HG03139 (cell line): ENCODE data around the gene CCSER2.
"Not testable (repeated sequence)": the region's sequence is repeated elsewhere in the genome, so short reads cannot be mapped to it uniquely, and the experiment has no call there.

Experiments used
- ATAC-seq: cut with Tn5 transposase; IDR thresholded peaks from one replicate; pipeline ENCODE4 v1.9.1; 2021; ENCODE audit not compliant: unreplicated experiment

CCSER2 gene

GRCh38 chr10:84432891-84433290 lies 104.5 kb downstream of the CCSER2 start:
- ATAC-seq = no peak

- no peak for ATAC-seq
Measured at GRCh38 chr10:84440781-84441180, 112.4 kb downstream of the CCSER2 start.

- no peak for ATAC-seq
Measured at GRCh38 chr10:84447701-84448400, 119.5 kb downstream of the CCSER2 start.

DNA sequence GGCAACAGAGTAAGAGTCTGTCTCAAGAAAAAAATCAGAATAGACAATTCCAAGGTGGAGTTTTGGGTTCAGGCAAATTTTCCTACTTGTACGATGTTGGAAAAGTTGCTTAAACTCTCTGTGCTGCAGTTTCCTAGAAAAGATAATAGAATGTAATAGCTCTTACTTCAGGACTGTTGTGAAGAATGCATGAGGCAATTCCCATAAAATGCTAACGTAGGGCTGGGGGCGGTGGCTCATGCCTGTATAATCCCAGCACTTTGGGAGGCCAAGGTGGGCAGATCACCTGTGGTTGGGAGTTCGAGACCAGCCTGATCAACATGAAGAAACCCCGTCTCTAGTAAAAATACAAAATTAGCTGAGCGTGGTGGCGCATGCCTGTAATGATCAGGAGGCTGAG lies 121.0 kb downstream of the CCSER2 start:
- not testable (repeated sequence) for ATAC-seq

DNA sequence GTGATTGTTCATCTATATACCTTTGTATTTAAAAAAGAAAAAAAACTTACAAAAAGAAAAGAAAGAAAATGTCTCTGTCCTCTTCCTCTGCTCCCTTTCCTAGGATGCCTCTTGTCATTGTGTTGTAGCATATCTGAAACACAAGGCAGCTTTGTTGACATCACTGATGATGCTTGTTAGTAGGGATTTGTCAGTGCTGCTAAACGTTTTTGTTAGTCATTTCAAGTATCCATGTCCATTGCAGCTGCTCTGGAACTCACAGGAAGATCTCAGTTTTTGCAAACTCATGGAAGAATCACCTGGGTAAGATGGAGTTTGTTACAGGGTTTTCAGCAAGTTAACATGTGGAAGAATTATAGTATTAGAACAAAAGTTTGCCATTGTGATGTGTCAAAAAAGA lies 123.6 kb downstream of the CCSER2 start:
- no peak for ATAC-seq

GRCh38 chr10:84453303-84453702 lies 124.9 kb downstream of the CCSER2 start:
- no peak for ATAC-seq

DNA sequence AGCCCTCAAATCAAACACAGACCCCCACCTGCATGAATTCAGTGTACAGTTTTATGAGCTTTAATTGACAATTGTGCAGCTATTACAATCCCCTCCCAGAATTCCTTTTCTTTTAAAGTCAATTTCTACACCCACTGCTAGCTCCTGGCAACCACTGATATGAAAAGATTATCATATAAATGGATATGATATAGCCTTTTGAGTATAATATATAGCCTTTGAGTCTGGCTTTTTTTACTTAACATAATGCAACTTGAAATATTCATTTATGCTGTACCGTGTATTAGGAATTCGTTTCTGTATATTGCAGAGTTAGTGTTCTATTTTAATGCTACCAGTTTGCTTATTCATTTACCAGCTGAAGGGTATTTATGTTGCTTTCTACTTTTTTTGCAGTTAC lies 127.7 kb downstream of the CCSER2 start:
- ATAC-seq = no peak

GRCh38 chr10:84460520-84460919 lies 132.1 kb downstream of the CCSER2 start:
- ATAC-seq = no peak

DNA sequence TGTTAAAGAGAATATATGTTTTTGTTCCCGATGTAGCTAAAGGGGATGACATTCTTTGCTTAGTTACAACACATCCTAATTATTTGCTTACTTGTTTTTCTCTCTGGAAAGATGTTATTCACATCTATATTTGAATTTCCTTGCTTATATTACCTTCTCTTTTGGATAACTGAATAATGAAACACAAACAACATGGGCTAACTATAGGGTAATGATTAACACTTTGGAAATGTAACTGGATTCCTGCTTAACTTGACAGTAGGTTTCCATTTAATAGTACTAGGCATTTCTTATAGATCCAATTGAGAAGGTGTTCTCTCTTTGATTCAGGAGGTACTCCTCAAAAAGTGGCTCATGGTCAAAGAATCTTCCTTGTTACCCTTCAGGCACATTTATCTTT lies 141.1 kb downstream of the CCSER2 start:
- ATAC-seq = no peak

DNA sequence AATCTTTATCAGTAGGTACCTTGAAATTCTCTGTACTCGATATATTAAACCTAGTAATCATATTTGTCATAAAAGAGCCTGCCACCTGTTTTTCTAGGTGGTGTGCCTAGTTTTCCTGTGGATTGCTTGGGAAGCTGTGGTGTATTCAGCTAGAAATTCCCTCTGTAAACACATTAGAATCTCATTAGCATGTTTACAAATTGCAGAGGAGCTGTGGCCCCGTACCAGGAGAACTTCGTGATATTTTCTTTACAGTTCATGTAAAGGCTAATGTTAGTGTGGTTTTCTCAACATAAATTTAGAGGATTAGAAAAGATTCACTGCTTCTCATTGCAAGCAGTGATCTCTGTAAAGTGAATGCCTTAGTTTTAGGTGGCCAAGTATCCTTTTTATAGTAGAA lies 144.7 kb downstream of the CCSER2 start:
- no peak for ATAC-seq

- ATAC-seq = no peak
Measured at GRCh38 chr10:84477398-84478128, 149.2 kb downstream of the CCSER2 start.

DNA sequence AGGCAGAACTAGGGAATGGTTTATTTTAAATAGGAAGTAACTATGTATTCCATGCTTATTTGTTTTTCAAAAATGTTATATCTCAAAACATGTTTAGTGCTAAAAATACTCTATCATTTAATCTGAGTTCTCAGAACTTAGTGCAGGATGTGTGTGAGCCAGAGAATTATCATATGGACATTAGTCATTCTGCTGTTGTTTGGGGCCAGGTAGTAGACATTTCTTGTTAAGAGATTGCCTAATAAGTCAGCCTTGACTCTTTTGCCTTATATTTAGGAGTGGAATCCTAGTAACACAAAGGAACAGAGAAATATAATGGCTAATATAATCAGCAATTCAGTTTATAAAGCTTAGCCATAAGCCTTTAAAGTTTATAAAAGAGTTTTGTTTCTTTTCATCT lies 149.8 kb downstream of the CCSER2 start:
- no peak for ATAC-seq

DNA sequence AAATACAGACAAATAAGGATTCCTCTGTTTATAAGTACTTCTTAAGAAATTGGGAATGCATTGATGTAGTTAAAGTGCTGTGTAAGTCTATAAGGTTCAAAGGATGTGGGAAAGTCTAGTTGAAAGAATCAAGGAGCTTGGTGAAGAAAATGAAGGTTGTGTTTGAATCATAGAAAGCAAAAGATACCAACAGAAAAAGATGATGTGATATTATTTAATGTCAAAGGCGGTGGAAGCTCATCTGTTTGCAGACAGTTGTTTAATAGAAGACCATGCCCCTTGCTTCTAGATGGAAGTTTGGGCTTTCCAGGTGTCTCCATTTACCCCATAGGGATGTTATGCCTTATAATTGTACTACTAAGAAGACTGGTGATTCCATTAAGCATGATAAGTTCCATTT lies 150.3 kb downstream of the CCSER2 start:
- ATAC-seq = no peak

- ATAC-seq = no peak
Measured at GRCh38 chr10:84484541-84484940, 156.2 kb downstream of the CCSER2 start.

DNA sequence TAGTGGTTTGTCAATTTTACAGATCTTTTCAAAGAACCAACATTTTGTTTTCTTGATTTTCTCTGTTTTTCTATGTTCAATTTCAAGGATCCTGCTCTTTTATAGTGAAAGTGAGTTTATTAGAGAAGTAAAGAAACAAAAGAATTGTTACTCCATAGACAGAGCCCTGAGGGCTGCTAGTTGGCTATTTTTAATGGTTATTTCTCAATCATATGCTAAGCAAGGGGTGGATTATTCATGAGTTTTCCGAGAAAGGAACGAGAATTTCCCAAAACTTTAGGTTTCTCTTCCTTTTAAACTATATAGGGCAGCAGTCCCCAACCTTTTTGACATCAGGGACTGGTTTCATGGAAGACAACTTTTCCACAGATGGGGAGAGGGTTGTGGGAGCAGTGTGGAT lies 165.0 kb downstream of the CCSER2 start:
- ATAC-seq = no peak

GRCh38 chr10:84493951-84494848 lies 165.8 kb downstream of the CCSER2 start:
- ATAC-seq = no peak

DNA sequence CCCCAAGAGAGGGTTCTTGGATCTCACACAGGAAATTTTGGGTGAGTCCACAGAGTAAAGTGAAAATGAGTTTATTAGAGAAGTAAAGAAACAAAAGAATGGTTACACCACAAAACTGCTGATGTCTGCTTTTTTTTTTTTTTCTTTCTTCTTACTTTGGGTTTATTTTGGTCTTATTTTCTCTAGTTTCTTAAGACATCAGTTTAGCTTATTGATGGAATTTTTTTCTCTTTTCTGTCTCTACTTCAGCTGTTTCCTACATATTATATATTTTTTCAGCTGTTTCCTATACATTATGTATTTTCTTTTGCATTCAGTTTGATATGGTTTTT lies 166.4 kb downstream of the CCSER2 start:
- ATAC-seq = no peak

GRCh38 chr10:84497978-84498377 lies 169.6 kb downstream of the CCSER2 start:
- ATAC-seq = no peak

DNA sequence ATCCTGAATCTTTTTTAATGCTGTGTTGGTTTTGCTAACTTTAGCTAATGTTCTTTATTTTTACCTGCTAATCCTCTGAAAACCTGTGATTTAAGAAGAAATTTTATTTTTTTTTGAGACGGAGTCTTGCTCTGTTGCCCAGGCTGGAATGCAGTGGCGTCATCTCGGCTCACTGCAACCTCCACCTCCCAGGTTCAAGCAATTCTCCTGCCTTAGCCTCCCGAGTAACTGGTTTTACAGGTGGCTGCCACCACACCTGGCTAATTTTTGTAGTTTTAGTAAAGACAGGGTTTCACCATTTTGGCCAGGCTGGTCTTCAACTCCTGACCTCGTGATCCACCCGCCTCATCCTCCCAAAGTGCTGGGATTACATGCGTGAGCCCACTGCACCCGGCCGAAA lies 170.7 kb downstream of the CCSER2 start:
- ATAC-seq = not testable (repeated sequence)

DNA sequence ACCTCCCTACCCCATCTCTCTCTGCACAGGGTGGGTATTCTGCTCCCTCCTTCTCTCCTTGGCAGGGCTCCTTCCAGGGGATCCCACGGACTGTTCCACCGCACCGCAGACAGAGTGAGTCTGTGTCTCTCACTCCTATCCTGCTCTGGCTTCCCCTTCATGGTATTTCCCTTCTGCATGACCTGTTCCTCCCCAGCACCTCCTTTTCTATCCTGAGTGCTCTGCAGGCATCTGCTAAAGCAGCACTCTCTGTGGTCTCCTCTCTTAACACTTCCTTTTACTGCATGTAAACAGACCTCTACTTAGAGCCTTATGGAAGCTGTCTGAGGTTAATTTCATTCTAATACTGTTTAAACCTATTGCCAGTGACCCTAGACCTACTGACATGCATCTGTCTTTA lies 171.5 kb downstream of the CCSER2 start:
- ATAC-seq = no peak

- no peak for ATAC-seq
Measured at GRCh38 chr10:84510121-84510520, 181.7 kb downstream of the CCSER2 start.

GRCh38 chr10:84511106-84511505 lies 182.7 kb downstream of the CCSER2 start:
- no peak for ATAC-seq
